Gastroesophageal sphincter (tissue), 3 donors: Measurements from ENCODE around the gene CSRP1.

ENCODE experiments used
- CTCF ChIP-seq, 4 experiments: fragments of 200-600 bp in 2 of 4; fragments of 450-650 bp in 2 of 4; sonication (generic) in 1 of 4; IDR thresholded peaks; one replicate each; pipeline ENCODE4 v1.5.1; 2017 to 2019; ENCODE audit warnings: antibody characterized with exemption in 4 of 4, mild to moderate bottlenecking in 2 of 4, moderate library complexity in 2 of 4
- POLR2A ChIP-seq, 2 donors: fragments of 450-650 bp; IDR thresholded peaks; one replicate each; pipeline ENCODE4 v1.6.1; 2017; ENCODE audit warnings: antibody characterized with exemption in 2 of 2, mild to moderate bottlenecking in 2 of 2, moderate library complexity in 1 of 2
- POLR2AphosphoS5 ChIP-seq: sonication (generic); formaldehyde crosslinking; IDR thresholded peaks from one replicate; pipeline ENCODE4 v1.6.1; 2017; ENCODE audit warnings: antibody characterized with exemption

- no peak for TF ChIP-seq CTCF (IDR thresholded peaks at IDR 0.05)
- no peak for TF ChIP-seq POLR2AphosphoS5
- no peak for TF ChIP-seq POLR2A (IDR thresholded peaks at IDR 0.05)
Measured at GRCh38 chr1:201553496-201554189, 46.7 kb upstream of the CSRP1 start.
